HepG2 (cell line): ENCODE data around the gene SETD2.
"Not testable (repeated sequence)": the region's sequence is repeated elsewhere in the genome, so short reads cannot be mapped to it uniquely, and the experiment has no call there.

Experiments used
- PHB2 ChIP-seq: fragments of 450-650 bp; IDR thresholded peaks from 2 replicates; pipeline ENCODE4 v1.6.1; 2018; ENCODE audit not compliant: partially characterized antibody
- ZNF10 ChIP-seq: sonication (generic); formaldehyde crosslinking; IDR thresholded peaks from 2 replicates; pipeline ENCODE4 v1.4.0; 2020; ENCODE audit warnings: mild to moderate bottlenecking, low read depth, missing genetic modification reagents, borderline replicate concordance
- TF ChIP-seq, protein P1 (sequence below), 2 experiments: IDR thresholded peaks; 2 replicates each; pipeline ENCODE4 v1.6.1; 2011 to 2012; ENCODE audit warnings: low read length in 2 of 2, borderline replicate concordance in 1 of 2, low read depth in 1 of 2, mild to moderate bottlenecking in 1 of 2, moderate library complexity in 1 of 2

DNA sequence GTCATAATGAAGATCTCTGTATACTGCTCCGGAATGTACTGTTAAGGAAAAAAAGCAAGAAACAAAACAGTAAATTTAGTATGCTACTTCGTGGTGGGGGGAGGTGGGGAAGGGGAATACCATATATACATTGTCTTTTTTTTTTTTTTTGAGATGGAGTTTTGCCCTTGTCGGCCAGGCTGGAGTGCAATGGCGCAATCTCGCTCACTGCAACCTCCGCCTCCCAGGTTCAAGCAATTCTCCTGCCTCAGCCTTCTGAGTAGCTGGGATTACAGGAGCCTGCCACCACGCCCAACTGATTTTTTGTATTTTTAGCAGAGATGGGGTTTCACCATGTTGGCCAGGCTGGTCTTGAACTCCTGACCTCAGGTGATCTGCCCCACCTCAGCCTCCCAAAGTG is 21.4 kb downstream of the SETD2 start:
- not testable (repeated sequence) for TF ChIP-seq PHB2; ZNF10 (CRISPR knock-in tag)
- TF ChIP-seq, protein P1, sequence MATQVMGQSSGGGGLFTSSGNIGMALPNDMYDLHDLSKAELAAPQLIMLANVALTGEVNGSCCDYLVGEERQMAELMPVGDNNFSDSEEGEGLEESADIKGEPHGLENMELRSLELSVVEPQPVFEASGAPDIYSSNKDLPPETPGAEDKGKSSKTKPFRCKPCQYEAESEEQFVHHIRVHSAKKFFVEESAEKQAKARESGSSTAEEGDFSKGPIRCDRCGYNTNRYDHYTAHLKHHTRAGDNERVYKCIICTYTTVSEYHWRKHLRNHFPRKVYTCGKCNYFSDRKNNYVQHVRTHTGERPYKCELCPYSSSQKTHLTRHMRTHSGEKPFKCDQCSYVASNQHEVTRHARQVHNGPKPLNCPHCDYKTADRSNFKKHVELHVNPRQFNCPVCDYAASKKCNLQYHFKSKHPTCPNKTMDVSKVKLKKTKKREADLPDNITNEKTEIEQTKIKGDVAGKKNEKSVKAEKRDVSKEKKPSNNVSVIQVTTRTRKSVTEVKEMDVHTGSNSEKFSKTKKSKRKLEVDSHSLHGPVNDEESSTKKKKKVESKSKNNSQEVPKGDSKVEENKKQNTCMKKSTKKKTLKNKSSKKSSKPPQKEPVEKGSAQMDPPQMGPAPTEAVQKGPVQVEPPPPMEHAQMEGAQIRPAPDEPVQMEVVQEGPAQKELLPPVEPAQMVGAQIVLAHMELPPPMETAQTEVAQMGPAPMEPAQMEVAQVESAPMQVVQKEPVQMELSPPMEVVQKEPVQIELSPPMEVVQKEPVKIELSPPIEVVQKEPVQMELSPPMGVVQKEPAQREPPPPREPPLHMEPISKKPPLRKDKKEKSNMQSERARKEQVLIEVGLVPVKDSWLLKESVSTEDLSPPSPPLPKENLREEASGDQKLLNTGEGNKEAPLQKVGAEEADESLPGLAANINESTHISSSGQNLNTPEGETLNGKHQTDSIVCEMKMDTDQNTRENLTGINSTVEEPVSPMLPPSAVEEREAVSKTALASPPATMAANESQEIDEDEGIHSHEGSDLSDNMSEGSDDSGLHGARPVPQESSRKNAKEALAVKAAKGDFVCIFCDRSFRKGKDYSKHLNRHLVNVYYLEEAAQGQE (IDR thresholded peaks at IDR 0.05; ENCODE audit: borderline replicate concordance in 1 of 2, low read depth in 1 of 2, low read length in 2 of 2): not testable (repeated sequence)
